RPMI7951 (cell line): ENCODE data around the gene PCDHGA4. TPM values are rescaled to one million over a fixed set of nuclear protein-coding genes. Genes with fewer than 3 reads are reported as not detected.
"Not testable (repeated sequence)": the region's sequence is repeated elsewhere in the genome, so short reads cannot be mapped to it uniquely, and the experiment has no call there.

Experiments used
- DNase-seq: peaks from one replicate; pipeline ENCODE4 v3.0.0-alpha.2; 2012; ENCODE audit warnings: low read depth
- total RNA-seq: library from RNA; depleted of rRNA; stranded (reverse); fragments of >200 nt; shearing (Covaris generic); gene quantifications from 2 replicates; pipeline ENCODE4 v1.2.3, GENCODE V29; 2014

The PCDHGA4 gene
- total RNA-seq, 1 experiment from 2014 or later: 3.8 TPM

DNA sequence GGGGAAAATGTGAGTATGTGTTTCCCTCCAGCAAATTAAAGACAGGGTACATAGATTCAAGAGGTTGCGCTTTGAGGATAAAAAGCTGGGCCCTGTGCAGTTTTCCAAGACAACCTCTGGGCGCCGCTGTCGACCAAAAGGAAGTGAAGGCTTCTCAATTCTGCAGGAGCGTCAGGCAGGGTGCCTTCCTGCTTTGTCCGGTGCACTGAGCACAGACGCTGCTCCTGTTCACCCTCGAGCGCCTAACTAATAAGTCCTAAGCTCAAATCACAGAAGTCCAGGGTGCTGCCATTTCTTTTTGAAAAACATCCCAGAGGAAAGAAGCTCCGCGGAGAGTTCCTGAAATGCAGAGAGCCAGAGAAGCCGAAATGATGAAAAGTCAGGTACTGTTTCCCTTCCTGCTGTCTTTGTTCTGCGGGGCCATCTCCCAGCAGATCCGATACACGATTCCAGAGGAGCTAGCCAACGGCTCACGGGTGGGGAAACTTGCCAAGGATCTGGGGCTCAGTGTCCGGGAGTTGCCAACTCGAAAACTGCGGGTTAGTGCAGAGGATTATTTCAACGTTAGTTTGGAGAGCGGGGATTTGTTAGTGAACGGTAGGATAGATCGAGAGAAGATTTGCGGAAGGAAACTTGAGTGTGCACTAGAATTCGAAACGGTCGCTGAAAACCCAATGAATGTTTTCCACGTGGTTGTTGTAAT is 4.8 kb upstream of the PCDHGA4 start, which contains the start of gene PCDHGB1:
PCDHGB1 (plus strand) TSS at position 183 of the 703 bp plus-strand sequence; CDS start at position 345, 162 bp downstream.
- DNase-seq: peak; percentile 86

DNA sequence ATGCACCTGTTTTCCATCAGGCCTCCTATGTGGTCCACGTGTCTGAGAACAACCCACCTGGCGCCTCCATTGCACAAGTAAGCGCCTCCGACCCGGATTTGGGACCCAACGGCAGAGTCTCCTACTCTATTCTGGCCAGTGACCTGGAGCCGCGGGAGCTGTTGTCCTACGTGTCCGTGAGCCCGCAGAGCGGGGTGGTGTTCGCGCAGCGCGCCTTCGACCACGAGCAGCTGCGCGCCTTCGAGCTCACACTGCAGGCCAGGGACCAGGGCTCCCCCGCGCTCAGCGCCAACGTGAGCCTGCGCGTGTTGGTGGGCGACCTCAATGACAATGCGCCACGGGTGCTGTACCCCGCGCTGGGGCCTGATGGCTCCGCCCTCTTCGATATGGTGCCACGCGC is 3.2 kb upstream of the PCDHGA4 start:
- no peak for DNase-seq

- DNase-seq: no peak
Observed at GRCh38 chr5:141355641-141356040, 820 bp downstream of the PCDHGA4 start.

DNA sequence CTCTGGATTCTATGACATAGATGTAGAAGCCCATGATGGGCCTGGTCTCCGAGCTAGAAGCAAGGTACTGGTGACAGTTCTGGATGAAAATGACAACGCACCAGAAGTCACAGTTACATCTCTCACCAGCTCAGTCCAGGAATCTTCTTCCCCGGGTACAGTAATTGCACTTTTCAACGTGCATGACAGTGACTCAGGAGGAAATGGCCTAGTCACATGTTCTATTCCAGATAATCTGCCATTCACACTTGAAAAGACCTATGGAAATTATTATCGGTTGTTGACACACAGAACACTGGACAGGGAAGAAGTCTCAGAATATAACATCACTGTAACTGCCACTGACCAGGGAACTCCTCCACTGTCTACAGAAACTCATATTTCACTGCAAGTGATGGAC is 1.3 kb downstream of the PCDHGA4 start:
- DNase-seq: no peak

DNA sequence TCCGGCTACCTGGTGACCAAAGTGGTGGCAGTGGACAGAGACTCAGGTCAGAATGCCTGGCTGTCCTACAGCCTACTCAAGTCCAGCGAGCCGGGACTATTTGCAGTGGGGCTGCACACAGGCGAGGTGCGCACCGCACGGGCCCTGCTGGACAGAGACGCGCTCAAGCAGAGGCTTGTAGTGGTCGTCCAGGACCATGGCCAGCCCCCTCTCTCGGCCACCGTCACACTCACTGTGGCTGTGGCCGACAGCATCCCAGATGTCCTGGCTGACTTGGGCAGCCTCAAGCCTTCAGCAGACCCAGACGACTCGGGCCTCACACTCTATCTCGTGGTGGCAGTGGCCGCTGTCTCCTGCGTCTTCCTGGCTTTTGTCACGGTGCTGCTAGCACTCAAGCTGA is 2.1 kb downstream of the PCDHGA4 start:
- DNase-seq: no peak

DNA sequence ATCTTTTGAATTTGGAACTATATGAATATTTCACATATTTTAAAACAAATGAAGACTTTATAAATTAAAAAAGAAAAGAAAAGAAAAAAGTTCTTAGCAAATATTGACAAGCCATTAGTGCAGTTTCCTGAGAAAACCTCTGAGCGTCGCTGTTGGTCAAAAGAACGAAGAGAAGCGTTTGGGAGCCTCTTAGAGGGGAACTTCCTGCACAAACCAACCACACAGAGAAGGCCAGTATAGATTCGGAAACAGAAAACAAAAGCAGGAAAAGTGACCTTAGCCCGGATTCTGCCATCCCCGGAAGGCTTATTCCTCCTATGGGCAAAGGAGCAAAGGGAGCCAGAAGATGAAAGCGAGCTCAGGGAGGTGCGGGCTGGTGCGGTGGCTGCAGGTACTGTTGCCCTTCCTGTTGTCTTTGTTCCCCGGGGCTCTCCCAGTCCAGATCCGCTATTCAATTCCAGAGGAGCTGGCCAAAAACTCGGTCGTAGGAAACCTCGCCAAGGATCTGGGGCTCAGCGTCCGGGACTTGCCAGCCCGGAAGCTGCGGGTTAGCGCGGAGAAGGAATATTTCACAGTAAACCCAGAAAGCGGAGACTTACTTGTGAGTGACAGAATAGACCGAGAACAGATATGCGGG is 5.1 kb downstream of the PCDHGA4 start, which contains the start of gene PCDHGB2:
PCDHGB2 (plus strand) TSS at position 205 of the 637 bp plus-strand sequence; CDS start at position 347, 142 bp downstream.
- peak; percentile 74 for DNase-seq

DNA sequence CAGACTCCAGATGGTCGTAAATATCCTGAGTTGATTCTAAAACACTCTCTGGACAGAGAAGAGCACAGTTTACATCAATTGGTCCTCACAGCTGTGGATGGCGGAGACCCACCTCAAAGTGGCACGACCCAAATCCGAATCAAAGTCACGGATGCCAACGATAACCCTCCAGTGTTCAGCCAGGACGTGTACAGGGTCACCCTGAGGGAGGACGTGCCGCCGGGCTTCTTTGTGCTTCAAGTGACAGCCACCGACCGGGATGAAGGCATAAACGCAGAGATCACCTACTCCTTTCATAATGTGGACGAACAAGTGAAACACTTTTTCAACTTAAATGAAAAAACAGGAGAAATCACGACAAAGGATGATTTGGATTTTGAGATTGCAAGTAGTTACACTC is 5.9 kb downstream of the PCDHGA4 start:
- no peak for DNase-seq

DNA sequence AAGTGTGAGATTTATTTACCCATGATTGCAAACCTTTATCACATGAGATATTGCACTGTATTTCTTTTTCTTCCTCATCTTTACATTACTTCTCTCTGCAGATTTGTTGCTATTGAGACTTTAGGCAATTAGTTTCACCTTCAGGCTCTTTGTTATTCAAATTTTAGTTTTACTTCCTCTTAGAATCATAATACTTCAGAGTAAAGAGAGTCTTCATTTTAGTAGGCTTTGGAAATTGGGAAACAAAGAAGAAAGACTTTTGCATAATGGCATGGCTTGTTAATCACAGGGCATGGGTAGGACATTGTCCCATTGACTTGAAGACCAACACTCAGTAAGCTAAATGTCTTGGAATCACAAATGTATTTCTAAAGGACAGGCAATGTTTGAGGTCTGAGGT is 7.9 kb downstream of the PCDHGA4 start:
- DNase-seq: no peak

DNA sequence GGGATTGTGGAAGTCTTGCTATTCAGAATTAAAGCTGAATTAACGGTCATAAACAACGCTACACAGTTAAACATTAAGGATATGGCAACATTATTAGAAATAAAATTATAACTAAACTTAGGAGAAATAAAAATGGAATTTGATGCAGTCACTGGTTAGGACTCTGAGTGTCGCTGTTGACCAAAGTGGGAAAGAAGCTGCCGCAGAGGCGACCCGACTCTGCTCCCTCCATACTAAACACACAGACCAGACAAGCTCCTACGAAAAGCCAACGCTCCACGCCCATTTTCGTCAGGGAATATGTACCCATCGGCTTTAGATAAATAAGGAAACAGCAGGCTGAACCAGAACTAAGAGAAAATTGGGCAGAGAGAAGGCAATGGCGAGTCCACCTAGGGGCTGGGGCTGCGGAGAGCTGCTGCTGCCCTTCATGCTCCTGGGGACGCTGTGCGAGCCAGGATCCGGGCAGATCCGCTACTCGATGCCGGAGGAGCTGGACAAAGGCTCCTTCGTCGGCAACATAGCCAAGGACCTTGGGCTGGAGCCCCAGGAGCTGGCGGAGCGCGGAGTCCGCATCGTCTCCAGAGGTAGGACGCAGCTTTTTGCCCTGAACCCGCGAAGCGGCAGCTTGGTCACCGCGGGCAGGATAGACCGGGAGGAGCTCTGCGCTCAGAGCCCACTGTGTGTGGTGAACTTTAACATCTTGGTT is 9.3 kb downstream of the PCDHGA4 start, which contains the start of gene PCDHGA5:
PCDHGA5 (plus strand) TSS at position 211 of the 709 bp plus-strand sequence; CDS start at position 380, 169 bp downstream.
- peak; percentile 42 for DNase-seq

- no peak for DNase-seq
Observed at GRCh38 chr5:141366016-141366896, 11.4 kb downstream of the PCDHGA4 start.

DNA sequence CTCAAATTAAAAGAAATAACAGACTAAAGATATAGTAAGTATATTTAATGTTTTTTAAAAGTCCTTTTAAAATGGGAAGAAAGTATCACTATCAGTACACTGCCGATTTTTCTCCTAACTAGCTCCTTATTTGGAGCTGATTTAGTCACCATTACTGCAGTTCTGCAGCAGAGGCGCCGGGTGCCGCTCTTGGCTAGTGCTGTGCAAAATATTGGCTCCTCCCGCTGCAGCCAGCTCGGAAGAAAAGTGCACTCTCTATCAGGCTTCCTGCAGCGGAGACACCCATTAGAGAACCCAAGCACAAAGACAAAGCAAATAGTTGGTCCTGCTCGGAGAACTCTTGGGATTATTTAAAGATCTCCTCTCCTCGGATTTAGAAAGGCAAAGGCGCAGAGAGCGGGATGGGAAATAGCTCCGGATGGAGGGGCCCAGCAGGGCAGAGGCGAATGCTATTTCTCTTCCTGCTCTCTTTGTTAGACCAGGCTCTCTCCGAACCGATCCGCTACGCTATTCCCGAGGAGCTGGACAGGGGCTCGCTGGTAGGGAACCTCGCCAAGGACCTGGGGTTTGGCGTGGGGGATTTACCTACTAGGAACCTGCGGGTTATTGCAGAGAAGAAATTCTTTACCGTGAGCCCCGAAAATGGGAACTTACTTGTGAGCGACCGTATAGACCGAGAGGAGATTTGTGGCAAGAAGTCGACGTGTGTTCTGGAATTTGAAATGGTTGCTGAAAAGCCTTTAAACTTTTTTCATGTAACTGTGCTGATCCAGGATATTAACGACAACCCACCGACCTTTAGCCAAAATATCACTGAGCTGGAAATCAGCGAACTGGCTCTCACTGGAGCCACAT is 15.4 kb downstream of the PCDHGA4 start, which contains the start of gene PCDHGB3:
PCDHGB3 (plus strand) TSS at position 249 of the 855 bp plus-strand sequence; CDS start at position 402, 153 bp downstream.
- DNase-seq: peak; percentile 42

GRCh38 chr5:141371572-141372475 is 17.0 kb downstream of the PCDHGA4 start:
- DNase-seq: no peak

- no peak for DNase-seq
Observed at GRCh38 chr5:141373673-141374317, 19.0 kb downstream of the PCDHGA4 start, which contains the start of gene PCDHGA6. PCDHGA6 (plus strand) TSS chr5:141373891; CDS start chr5:141374084, 193 bp downstream.

DNA sequence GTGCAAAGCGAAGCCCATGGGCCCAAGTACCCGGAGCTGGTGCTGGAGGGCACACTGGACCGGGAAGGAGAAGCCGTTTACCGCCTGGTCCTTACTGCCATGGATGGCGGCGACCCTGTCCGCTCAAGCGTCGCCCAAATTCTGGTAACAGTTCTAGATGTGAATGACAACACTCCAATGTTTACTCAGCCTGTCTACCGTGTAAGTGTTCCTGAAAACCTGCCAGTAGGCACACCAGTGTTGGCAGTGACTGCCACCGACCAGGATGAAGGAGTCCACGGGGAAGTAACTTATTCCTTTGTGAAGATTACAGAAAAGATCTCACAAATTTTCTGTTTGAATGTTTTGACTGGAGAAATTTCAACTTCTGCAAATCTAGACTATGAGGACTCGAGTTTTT is 19.8 kb downstream of the PCDHGA4 start:
- no peak for DNase-seq

GRCh38 chr5:141375444-141376155 is 20.8 kb downstream of the PCDHGA4 start:
- not testable (repeated sequence) for DNase-seq

- peak; percentile 62 for DNase-seq
Observed at GRCh38 chr5:141382469-141383294, 27.9 kb downstream of the PCDHGA4 start, which contains the start of gene PCDHGA7. PCDHGA7 (plus strand) TSS chr5:141382742; CDS start chr5:141382900, 158 bp downstream.

DNA sequence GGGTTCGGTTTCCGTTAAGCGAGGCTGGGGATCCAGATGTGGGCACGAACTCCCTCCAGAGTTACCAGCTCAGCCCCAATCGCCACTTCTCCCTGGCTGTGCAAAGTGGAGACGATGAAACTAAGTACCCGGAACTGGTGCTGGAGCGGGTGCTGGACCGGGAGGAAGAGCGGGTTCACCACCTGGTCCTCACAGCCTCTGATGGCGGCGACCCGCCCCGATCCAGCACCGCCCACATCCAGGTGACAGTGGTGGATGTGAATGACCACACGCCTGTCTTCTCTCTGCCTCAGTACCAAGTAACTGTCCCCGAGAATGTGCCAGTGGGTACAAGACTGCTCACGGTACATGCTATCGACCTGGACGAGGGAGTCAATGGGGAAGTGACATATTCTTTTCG is 28.5 kb downstream of the PCDHGA4 start:
- no peak for DNase-seq
